GM12878 (cell line): Measurements from ENCODE around the gene CIP2A. TPM values are rescaled to one million over a fixed set of nuclear protein-coding genes. Genes with fewer than 3 reads are reported as not detected.

Experiments
- ATAC-seq: fragments of 200-7000 bp; cut with Tn5 transposase; 3 replicates; pipeline ENCODE4 v1.9.1; 2020; ENCODE audit warnings: mild to moderate bottlenecking, moderate library complexity
- BruUV-seq: library from RNA; stranded (reverse); fragments of 400-500 nt; replicated peaks from 2 replicates; lab custom pipeline; 2021; lab: Mats Ljungman, UMichigan
- CTCF ChIA-PET: fragments of 300-600 bp; sonication (Branson Sonifier 250); formaldehyde crosslinking; extraction: SDS; loops from one replicate; lab custom pipeline; 2021; ENCODE audit warnings: inconsistent platforms; lab: Yijun Ruan, JAX
- POLR2A ChIA-PET: fragments of 350-600 bp; formaldehyde crosslinking; extraction: SDS; loops from one replicate; lab custom pipeline; 2021; ENCODE audit warnings: inconsistent platforms; lab: Charles Lee
- RAD21 ChIA-PET: fragments of 300-600 bp; sonication (Branson Sonifier 250); formaldehyde crosslinking; loops from one replicate; lab custom pipeline; 2023; ENCODE audit warnings: antibody characterized with exemption; ENCODE audit not compliant: unreplicated experiment; lab: Charles Lee
- SMC1A ChIA-PET: fragments of 300-600 bp; sonication (Branson Sonifier 250); formaldehyde crosslinking; loops from one replicate; lab custom pipeline; 2023; ENCODE audit not compliant: unreplicated experiment, uncharacterized antibody; lab: Charles Lee
- DNase-seq: peaks from one replicate; pipeline ENCODE4 v3.0.0-alpha.2; 2011; ENCODE audit warnings: low read depth, low spot score
- FAIRE-seq: peaks from 3 replicates; lab custom pipeline; 2011; peaks lifted over from hg19 to GRCh38; lab: Jason Lieb, UNC
- H2AFZ ChIP-seq: 2 replicates; pipeline ENCODE4 v1.6.0; 2011; ENCODE audit warnings: low read depth, low read length, control low read depth; ENCODE audit not compliant: control insufficient read depth
- H3K27ac ChIP-seq: 2 replicates; pipeline ENCODE4 v1.5.1; 2011; ENCODE audit warnings: control low read depth; ENCODE audit not compliant: control insufficient read depth, insufficient read depth
- H3K27me3 ChIP-seq, 2 experiments: replicated peaks in 1 of 2; 2 replicates each; pipeline versions ENCODE4 v1.6.0 to v1.6.1; 2011; ENCODE audit warnings: low read length in 1 of 2; ENCODE audit not compliant: control insufficient read depth in 2 of 2, insufficient read depth in 2 of 2
- H3K36me3 ChIP-seq, 2 experiments: 2 replicates each; pipeline ENCODE4 v1.5.1; 2011; ENCODE audit warnings: low read length in 1 of 2; ENCODE audit not compliant: control insufficient read depth in 2 of 2, insufficient read depth in 2 of 2
- H3K4me1 ChIP-seq: 2 replicates; pipeline ENCODE4 v1.6.1; 2011; ENCODE audit warnings: mild to moderate bottlenecking, low read length, moderate library complexity, mixed read lengths; ENCODE audit not compliant: control insufficient read depth, insufficient read depth
- H3K4me2 ChIP-seq: 2 replicates; pipeline ENCODE4 v1.6.0; 2011; ENCODE audit warnings: control low read depth; ENCODE audit not compliant: control insufficient read depth, insufficient read depth
- H3K4me3 ChIP-seq: fragments of 200-600 bp; sonication (generic); 2 replicates; pipeline ENCODE4 v1.5.1; 2016
- H3K79me2 ChIP-seq: 2 replicates; pipeline ENCODE4 v1.6.0; 2011; ENCODE audit warnings: low read length; ENCODE audit not compliant: control insufficient read depth, insufficient read depth
- H3K9ac ChIP-seq: 2 replicates; pipeline ENCODE4 v1.8.0; 2011; ENCODE audit warnings: low read length, control low read depth, mixed read lengths; ENCODE audit not compliant: control insufficient read depth, insufficient read depth
- H3K9me3 ChIP-seq: replicated peaks from 3 replicates; pipeline ENCODE4 v1.5.1; 2011; ENCODE audit warnings: mild to moderate bottlenecking, low read length; ENCODE audit not compliant: control insufficient read depth, insufficient read depth
- H4K20me1 ChIP-seq: 2 replicates; pipeline ENCODE4 v1.6.0; 2011; ENCODE audit not compliant: control insufficient read depth, insufficient read depth
- BACH1 ChIP-seq: fragments of 450-650 bp; IDR thresholded peaks from 2 replicates; pipeline ENCODE4 v1.6.1; 2017; ENCODE audit warnings: mild to moderate bottlenecking, borderline replicate concordance
- ELK1 ChIP-seq: IDR thresholded peaks from 2 replicates; pipeline ENCODE4 v1.6.1; 2012; ENCODE audit warnings: low read depth, low read length, improper control_type of control experiment
- HDGF ChIP-seq: fragments of 450-650 bp; IDR thresholded peaks from 2 replicates; pipeline ENCODE4 v1.6.1; 2016; ENCODE audit warnings: antibody characterized with exemption
- KDM1A ChIP-seq: fragments of 200-600 bp; sonication (generic); IDR thresholded peaks from 2 replicates; pipeline ENCODE4 v1.6.1; 2016; ENCODE audit warnings: borderline replicate concordance
- KLF5 ChIP-seq: fragments of 450-650 bp; IDR thresholded peaks from 2 replicates; pipeline ENCODE4 v1.6.1; 2014; ENCODE audit warnings: mild to moderate bottlenecking; ENCODE audit not compliant: partially characterized antibody
- MTA2 ChIP-seq: fragments of 450-650 bp; IDR thresholded peaks from 2 replicates; pipeline ENCODE4 v1.6.1; 2016; ENCODE audit warnings: low read depth, mild to moderate bottlenecking, moderate library complexity
- NBN ChIP-seq: fragments of 450-650 bp; IDR thresholded peaks from 2 replicates; pipeline ENCODE4 v1.6.1; 2016
- TCF7 ChIP-seq: IDR thresholded peaks from 2 replicates; pipeline ENCODE4 v1.6.1; 2014; ENCODE audit warnings: antibody characterized with exemption, borderline replicate concordance
- WGBS: methylation state at CpG from one replicate; pipeline ENCODE4 v1.1.6; 2016; ENCODE audit warnings: low lambda C conversion rate; ENCODE audit not compliant: insufficient replicate concordance, insufficient coverage; ENCODE audit errors: missing lambda C conversion rate; 5-methylcytosine and 5-hydroxymethylcytosine counted together
- in situ Hi-C: fragments of 300-500 bp; cut with MboI; formaldehyde crosslinking; loops from 9 replicates; pipeline ENCODE4 v1.14.3; 2018; ENCODE audit warnings: mixed read lengths
- intact Hi-C: fragments of 100-400 bp; cut with micrococcal nuclease; formaldehyde crosslinking; loops from one replicate; pipeline ENCODE4 v1.14.2; 2022; ENCODE audit not compliant: unreplicated experiment
- polyA plus RNA-seq, 11 experiments: library from polyadenylated mRNA; depleted of rRNA in 4 of 11; unstranded in 6 of 11; stranded (reverse) in 5 of 11; fragments of >200 nt; fragmentation: Nextera tagmentation in 4 of 11; fragmentation: Illumina TruSeq in 1 of 11; extraction: Ambion mirVana in 4 of 11; extraction: Trizol in 1 of 11; gene quantifications; 1 replicate in 1 of 11; 2 replicates in 10 of 11; pipeline versions ENCODE4 v1.2.1 to v1.2.3, GENCODE V29; 2011 to 2016; ENCODE audit warnings: inconsistent platforms in 2 of 11, missing spikeins in 2 of 11, low read depth in 1 of 11
- total RNA-seq, 4 experiments: library from RNA; depleted of rRNA in 3 of 4; stranded (reverse); fragments of >200 nt in 3 of 4; fragmentation: Illumina TruSeq in 1 of 4; extraction: Trizol in 1 of 4; gene quantifications; 2 replicates each; pipeline versions ENCODE4 v1.2.1 to v1.2.3, GENCODE V29; 2013 to 2021
- TF ChIP-seq, protein P1 (sequence below): fragments of 450-650 bp; IDR thresholded peaks from 2 replicates; pipeline ENCODE4 v1.6.1; 2016; ENCODE audit warnings: mild to moderate bottlenecking, moderate library complexity, borderline replicate concordance
- TF ChIP-seq, protein P2 (sequence below): fragments of 450-650 bp; IDR thresholded peaks from 2 replicates; pipeline ENCODE4 v1.6.1; 2017; ENCODE audit warnings: borderline replicate concordance
- TF ChIP-seq, protein P3 (sequence below): fragments of 450-650 bp; conservative IDR thresholded peaks from 2 replicates; pipeline ENCODE4 v1.6.1; 2017; ENCODE audit warnings: mild to moderate bottlenecking, moderate library complexity
- TF ChIP-seq, protein P4 (sequence below): fragments of 450-650 bp; IDR thresholded peaks from 2 replicates; pipeline ENCODE4 v1.6.1; 2017; ENCODE audit warnings: mild to moderate bottlenecking, moderate library complexity

Gene CIP2A
- total and polyA plus RNA-seq, 10 of the 15 experiments (the other 5 are each of a cell fraction or from before 2014, with no cell fraction given): 12.5 to 29.7 (median 26.5) TPM

GRCh38 chr3:108509263-108509662 is 80.0 kb downstream of the CIP2A start:
- Histone ChIP-seq H4K20me1 (no peaks in the 10 kb centered on the region), H2AFZ (no peak overlapping the region), H3K9me3 (no peaks in the 10 kb centered on the region), H3K27ac (no peak overlapping the region), H3K4me2 (no peak overlapping the region), H3K27me3 (no peaks in the 10 kb centered on the region), H3K4me1 (no peaks in the 10 kb centered on the region), H3K4me3 (no peak overlapping the region), H3K9ac (no peak overlapping the region), H3K79me2 (no peaks in the 10 kb centered on the region), H3K36me3 (no peaks in the 10 kb centered on the region)
- ChIA-PET CTCF (no interaction called here), POLR2A (no interaction called here), SMC1A (interaction anchor here (1.5 to 1.7 kb wide), 2 partner anchors 43 kb away, joined by 3 to 6 read pairs; no protein-coding TSS in a partner anchor), RAD21 (no interaction called here)
- in situ Hi-C loops: no loop called here
- no peak for DNase-seq
- no peak for ATAC-seq
- no TSS peak for BruUV-seq
- WGBS: 54% methylated on average over 3 of the region's 3 CpGs
- FAIRE-seq: no peak
- intact Hi-C loops: no loop called here
- TF ChIP-seq, protein P1, sequence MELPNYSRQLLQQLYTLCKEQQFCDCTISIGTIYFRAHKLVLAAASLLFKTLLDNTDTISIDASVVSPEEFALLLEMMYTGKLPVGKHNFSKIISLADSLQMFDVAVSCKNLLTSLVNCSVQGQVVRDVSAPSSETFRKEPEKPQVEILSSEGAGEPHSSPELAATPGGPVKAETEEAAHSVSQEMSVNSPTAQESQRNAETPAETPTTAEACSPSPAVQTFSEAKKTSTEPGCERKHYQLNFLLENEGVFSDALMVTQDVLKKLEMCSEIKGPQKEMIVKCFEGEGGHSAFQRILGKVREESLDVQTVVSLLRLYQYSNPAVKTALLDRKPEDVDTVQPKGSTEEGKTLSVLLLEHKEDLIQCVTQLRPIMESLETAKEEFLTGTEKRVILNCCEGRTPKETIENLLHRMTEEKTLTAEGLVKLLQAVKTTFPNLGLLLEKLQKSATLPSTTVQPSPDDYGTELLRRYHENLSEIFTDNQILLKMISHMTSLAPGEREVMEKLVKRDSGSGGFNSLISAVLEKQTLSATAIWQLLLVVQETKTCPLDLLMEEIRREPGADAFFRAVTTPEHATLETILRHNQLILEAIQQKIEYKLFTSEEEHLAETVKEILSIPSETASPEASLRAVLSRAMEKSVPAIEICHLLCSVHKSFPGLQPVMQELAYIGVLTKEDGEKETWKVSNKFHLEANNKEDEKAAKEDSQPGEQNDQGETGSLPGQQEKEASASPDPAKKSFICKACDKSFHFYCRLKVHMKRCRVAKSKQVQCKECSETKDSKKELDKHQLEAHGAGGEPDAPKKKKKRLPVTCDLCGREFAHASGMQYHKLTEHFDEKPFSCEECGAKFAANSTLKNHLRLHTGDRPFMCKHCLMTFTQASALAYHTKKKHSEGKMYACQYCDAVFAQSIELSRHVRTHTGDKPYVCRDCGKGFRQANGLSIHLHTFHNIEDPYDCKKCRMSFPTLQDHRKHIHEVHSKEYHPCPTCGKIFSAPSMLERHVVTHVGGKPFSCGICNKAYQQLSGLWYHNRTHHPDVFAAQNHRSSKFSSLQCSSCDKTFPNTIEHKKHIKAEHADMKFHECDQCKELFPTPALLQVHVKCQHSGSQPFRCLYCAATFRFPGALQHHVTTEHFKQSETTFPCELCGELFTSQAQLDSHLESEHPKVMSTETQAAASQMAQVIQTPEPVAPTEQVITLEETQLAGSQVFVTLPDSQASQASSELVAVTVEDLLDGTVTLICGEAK: no peak
- no peak for TF ChIP-seq ELK1
- TF ChIP-seq, protein P2, sequence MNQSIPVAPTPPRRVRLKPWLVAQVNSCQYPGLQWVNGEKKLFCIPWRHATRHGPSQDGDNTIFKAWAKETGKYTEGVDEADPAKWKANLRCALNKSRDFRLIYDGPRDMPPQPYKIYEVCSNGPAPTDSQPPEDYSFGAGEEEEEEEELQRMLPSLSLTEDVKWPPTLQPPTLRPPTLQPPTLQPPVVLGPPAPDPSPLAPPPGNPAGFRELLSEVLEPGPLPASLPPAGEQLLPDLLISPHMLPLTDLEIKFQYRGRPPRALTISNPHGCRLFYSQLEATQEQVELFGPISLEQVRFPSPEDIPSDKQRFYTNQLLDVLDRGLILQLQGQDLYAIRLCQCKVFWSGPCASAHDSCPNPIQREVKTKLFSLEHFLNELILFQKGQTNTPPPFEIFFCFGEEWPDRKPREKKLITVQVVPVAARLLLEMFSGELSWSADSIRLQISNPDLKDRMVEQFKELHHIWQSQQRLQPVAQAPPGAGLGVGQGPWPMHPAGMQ: no peak
- TF ChIP-seq KDM1A: no peak
- TF ChIP-seq KLF5: no peak
- TF ChIP-seq, protein P3, sequence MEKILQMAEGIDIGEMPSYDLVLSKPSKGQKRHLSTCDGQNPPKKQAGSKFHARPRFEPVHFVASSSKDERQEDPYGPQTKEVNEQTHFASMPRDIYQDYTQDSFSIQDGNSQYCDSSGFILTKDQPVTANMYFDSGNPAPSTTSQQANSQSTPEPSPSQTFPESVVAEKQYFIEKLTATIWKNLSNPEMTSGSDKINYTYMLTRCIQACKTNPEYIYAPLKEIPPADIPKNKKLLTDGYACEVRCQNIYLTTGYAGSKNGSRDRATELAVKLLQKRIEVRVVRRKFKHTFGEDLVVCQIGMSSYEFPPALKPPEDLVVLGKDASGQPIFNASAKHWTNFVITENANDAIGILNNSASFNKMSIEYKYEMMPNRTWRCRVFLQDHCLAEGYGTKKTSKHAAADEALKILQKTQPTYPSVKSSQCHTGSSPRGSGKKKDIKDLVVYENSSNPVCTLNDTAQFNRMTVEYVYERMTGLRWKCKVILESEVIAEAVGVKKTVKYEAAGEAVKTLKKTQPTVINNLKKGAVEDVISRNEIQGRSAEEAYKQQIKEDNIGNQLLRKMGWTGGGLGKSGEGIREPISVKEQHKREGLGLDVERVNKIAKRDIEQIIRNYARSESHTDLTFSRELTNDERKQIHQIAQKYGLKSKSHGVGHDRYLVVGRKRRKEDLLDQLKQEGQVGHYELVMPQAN: no peak
- TF ChIP-seq MTA2: no peak
- TF ChIP-seq NBN: no peak
- TF ChIP-seq TCF7: no peak
- TF ChIP-seq, protein P4, sequence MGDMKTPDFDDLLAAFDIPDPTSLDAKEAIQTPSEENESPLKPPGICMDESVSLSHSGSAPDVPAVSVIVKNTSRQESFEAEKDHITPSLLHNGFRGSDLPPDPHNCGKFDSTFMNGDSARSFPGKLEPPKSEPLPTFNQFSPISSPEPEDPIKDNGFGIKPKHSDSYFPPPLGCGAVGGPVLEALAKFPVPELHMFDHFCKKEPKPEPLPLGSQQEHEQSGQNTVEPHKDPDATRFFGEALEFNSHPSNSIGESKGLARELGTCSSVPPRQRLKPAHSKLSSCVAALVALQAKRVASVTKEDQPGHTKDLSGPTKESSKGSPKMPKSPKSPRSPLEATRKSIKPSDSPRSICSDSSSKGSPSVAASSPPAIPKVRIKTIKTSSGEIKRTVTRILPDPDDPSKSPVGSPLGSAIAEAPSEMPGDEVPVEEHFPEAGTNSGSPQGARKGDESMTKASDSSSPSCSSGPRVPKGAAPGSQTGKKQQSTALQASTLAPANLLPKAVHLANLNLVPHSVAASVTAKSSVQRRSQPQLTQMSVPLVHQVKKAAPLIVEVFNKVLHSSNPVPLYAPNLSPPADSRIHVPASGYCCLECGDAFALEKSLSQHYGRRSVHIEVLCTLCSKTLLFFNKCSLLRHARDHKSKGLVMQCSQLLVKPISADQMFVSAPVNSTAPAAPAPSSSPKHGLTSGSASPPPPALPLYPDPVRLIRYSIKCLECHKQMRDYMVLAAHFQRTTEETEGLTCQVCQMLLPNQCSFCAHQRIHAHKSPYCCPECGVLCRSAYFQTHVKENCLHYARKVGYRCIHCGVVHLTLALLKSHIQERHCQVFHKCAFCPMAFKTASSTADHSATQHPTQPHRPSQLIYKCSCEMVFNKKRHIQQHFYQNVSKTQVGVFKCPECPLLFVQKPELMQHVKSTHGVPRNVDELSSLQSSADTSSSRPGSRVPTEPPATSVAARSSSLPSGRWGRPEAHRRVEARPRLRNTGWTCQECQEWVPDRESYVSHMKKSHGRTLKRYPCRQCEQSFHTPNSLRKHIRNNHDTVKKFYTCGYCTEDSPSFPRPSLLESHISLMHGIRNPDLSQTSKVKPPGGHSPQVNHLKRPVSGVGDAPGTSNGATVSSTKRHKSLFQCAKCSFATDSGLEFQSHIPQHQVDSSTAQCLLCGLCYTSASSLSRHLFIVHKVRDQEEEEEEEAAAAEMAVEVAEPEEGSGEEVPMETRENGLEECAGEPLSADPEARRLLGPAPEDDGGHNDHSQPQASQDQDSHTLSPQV: no peak
- no peak for TF ChIP-seq HDGF
- TF ChIP-seq BACH1: no peak
